Measurements from ENCODE around the gene RNF2.

The RNF2 gene

GRCh38 chr1:185040408-185040735, 5.0 kb upstream of the RNF2 start:
- no peak overlapping the region for H3K27ac ChIP-seq
- TF ChIP-seq ZFX (IDR thresholded peaks at IDR 0.05; ENCODE audit: borderline replicate concordance) (no peak), CTCF (IDR thresholded peaks at IDR 0.05) (no peak)

GRCh38 chr1:185041742-185042141, 3.6 kb upstream of the RNF2 start:
- TF ChIP-seq CTCF (IDR thresholded peaks at IDR 0.05): no peak
- no peak for TF ChIP-seq ZFX (IDR thresholded peaks at IDR 0.05; ENCODE audit: borderline replicate concordance)
- no peak overlapping the region for H3K27ac ChIP-seq

- TF ChIP-seq CTCF (IDR thresholded peaks at IDR 0.05) (no peak), ZFX (IDR thresholded peaks at IDR 0.05; ENCODE audit: borderline replicate concordance) (no peak)
- H3K27ac ChIP-seq: no peak overlapping the region
Observed at GRCh38 chr1:185042737-185043136, 2.6 kb upstream of the RNF2 start.

DNA sequence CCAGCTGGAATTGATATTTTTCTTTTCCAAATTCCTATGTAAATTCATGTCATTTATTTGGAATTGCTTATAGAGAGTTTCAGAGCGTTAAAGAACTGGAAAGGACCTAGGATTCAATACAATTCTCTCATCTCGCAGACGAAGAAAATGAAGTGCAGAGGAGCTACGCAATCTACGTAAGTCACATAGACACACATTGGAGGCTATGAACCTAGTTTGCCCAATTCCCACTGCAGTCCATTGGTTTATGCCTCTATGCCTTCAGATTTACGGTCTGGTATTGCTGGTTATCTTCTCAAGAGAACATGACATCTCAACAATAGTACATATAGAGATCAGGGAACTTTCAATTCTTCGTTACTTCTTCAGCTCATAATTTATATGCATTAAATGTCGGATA, 971 bp upstream of the RNF2 start:
- no peak for TF ChIP-seq ZFX (IDR thresholded peaks at IDR 0.05; ENCODE audit: borderline replicate concordance)
- no peak for TF ChIP-seq CTCF (IDR thresholded peaks at IDR 0.05)
- peak overlapping the region; percentile 75 for H3K27ac ChIP-seq

DNA sequence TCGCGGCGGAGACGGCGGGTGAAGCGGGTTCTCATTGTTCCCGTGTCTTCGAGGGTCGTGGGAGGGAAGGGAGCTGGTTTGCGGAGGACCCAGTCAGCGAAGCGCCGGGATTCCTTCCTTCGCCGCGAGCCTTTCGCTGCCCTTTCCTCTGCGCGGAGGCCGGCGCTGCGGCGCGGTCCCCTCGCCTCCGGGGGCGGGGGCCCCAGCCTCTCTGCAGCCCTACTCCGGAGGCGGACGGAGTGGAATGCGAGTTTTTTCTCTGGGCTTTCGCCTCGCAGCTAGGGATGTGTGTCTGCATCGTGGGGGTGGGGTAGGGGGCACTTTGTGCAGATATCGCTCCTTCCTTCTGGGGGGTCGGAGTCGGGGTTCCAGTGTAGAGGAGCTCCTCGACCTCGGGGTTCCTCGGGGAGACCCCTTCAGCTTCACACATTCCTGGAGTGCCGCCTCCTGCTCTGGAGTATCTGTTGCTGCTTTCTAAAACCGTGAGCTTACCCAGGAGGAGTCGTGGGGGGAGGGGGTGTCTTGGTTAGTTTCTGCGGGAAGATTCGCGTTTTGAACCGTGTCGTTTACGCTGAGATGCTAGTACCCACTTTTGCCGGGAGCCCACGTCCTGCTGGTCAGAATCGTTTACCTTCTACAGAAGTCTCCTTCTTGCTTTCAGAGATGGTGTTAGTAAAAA, 595 bp downstream of the RNF2 start:
- TF ChIP-seq ZFX (IDR thresholded peaks at IDR 0.05; ENCODE audit: borderline replicate concordance) (no peak), CTCF (IDR thresholded peaks at IDR 0.05) (no peak)
- peak overlapping the region; percentile 75 for H3K27ac ChIP-seq

GRCh38 chr1:185046668-185047067, 1.3 kb downstream of the RNF2 start:
- no peak overlapping the region for H3K27ac ChIP-seq
- TF ChIP-seq ZFX (IDR thresholded peaks at IDR 0.05; ENCODE audit: borderline replicate concordance) (no peak), CTCF (IDR thresholded peaks at IDR 0.05) (no peak)

DNA sequence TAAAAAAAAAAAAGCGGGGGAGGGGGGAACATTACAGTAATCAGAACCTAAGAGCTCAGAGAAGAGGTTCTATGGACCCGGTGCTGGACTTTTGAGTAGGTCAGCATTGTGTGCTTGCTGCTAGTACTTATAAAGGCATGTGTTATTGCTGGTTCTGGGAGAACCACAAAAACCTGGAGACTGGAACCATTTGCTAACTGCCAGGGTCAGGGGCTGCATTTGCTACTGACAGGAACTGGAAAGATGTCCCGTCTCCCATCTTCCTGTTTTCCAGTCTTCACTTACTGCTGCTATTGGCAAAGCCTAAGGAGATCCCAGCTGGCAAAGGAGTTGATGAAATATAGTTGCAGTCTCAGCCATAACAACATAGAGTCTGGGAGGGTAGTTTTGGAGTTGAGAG, 4.3 kb downstream of the RNF2 start:
- no peak for TF ChIP-seq CTCF (IDR thresholded peaks at IDR 0.05)
- TF ChIP-seq ZFX (IDR thresholded peaks at IDR 0.05; ENCODE audit: borderline replicate concordance): no peak
- no peak overlapping the region for H3K27ac ChIP-seq

All from 22Rv1 (cell line).